Measurements from ENCODE around the gene PAXX. TPM values are rescaled to one million over a fixed set of nuclear protein-coding genes. Genes with fewer than 3 reads are reported as not detected.

PAXX gene
- total and polyA plus RNA-seq, 2 donors (not counting 1 experiment from before 2014, with no cell fraction given) = 74.8 to 167 TPM

DNA sequence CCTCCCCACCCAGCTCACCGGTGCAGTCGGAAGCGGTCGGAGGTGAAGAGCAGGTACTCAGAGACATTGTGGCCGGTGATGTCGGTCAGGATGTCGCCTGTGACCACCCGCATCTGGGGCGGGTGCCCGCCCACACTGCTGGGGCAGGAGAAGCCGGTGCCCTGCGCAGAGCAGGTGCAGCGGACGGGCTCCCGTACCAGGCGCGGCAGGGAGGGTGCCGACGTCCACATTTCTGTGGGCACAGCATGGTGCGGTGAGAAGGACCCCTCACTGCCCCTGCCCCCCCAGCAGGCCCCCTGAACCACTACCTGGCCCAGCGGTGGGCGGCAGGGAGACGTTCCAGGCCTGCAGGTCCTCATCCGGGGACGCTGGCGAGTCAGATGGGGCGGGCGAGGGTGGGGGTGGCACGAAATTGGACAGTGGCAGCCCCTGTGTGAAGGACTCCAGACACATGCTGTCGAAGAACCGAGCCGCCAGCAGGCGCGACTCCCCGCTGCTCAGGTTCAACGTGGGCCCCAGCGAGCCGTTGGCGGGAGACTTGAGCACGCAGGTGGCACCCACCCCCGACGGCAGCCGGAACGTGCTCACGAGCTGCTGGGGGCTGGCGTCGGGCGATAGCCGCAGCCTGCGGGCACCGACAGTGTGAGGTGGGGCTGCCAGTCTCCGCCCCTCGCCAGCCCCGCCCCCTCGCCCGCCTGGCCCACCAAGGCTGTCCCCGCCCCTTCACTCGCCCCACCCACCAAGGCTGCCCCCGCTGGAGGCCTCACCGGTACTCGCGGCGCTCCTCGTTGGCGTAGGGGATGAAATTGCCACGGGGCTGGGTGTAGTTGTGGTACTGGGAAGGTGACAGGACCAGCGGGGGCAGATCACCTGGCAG is 20.7 kb downstream of the PAXX start:
- DNase-seq = no peak
- intact Hi-C loops (cut with micrococcal nuclease) = no loop called here
- no peaks in the 10 kb centered on the region for H3K4me1 Mint-ChIP-seq
- Histone ChIP-seq H2AFZ (ENCODE audit: insufficient read depth, low read depth, low read length, poor library complexity, severe bottlenecking) (no peak overlapping the region), H3K27me3 (replicated peaks in 1 of 4; ENCODE audit: control extremely low read depth in 1 of 4, control insufficient read depth in 3 of 4, insufficient read depth in 4 of 4, low read length in 3 of 4) (no peaks in the 10 kb centered on the region), H3K27ac (ENCODE audit: low read length in 2 of 2) (no peak overlapping the region), H3K36me3 (replicated peaks in 1 of 2; ENCODE audit: control extremely low read depth in 1 of 2, control insufficient read depth in 1 of 2, extremely low read depth in 1 of 2, insufficient read depth in 2 of 2, low read length in 1 of 2) (peaks cover 1 to 5% of the 10 kb centered on the region in 2 experiments), H3K4me1 (ENCODE audit: control insufficient read depth in 2 of 2, insufficient read depth in 2 of 2, low read length in 2 of 2) (no peaks in the 10 kb centered on the region), H3K79me2 (ENCODE audit: control insufficient read depth, insufficient read depth, low read length) (no peaks in the 10 kb centered on the region), H3K4me3 (ENCODE audit: control extremely low read depth in 1 of 5, extremely low read depth in 1 of 5, insufficient read depth in 1 of 5, low read depth in 2 of 5, low read length in 4 of 5) (no peak overlapping the region), H3K9ac (ENCODE audit: low read length) (no peak overlapping the region), H4K20me1 (ENCODE audit: control insufficient read depth, insufficient read depth, low read length, poor library complexity, severe bottlenecking) (no peaks in the 10 kb centered on the region), H3K9me3 (ENCODE audit: control extremely low read depth in 1 of 3, control insufficient read depth in 2 of 3, insufficient read depth in 1 of 3, low read length in 2 of 3) (no peaks in the 10 kb centered on the region), H3K4me2 (replicated peaks; ENCODE audit: low read depth, low read length, poor library complexity, severe bottlenecking) (no peak overlapping the region)
- WGBS (ENCODE audit: insufficient coverage) = 95% methylated on average over 55 of the region's 67 CpGs
- H3K9me3 Mint-ChIP-seq (ENCODE audit: insufficient read depth) = no peaks in the 10 kb centered on the region
- CTCF ChIA-PET = no interaction called here
- ATAC-seq (ENCODE audit: low read depth) = no peak
- TF ChIP-seq, protein P1, sequence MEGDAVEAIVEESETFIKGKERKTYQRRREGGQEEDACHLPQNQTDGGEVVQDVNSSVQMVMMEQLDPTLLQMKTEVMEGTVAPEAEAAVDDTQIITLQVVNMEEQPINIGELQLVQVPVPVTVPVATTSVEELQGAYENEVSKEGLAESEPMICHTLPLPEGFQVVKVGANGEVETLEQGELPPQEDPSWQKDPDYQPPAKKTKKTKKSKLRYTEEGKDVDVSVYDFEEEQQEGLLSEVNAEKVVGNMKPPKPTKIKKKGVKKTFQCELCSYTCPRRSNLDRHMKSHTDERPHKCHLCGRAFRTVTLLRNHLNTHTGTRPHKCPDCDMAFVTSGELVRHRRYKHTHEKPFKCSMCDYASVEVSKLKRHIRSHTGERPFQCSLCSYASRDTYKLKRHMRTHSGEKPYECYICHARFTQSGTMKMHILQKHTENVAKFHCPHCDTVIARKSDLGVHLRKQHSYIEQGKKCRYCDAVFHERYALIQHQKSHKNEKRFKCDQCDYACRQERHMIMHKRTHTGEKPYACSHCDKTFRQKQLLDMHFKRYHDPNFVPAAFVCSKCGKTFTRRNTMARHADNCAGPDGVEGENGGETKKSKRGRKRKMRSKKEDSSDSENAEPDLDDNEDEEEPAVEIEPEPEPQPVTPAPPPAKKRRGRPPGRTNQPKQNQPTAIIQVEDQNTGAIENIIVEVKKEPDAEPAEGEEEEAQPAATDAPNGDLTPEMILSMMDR (IDR thresholded peaks at IDR 0.05) = no peak
- TF ChIP-seq EZH2 (IDR thresholded peaks at IDR 0.05; ENCODE audit: borderline replicate concordance, insufficient read depth, low read depth, low read length, poor library complexity, severe bottlenecking) = no peak
- H3K27me3 Mint-ChIP-seq = no peaks in the 10 kb centered on the region
- H3K27ac Mint-ChIP-seq = no peak overlapping the region
- no peak overlapping the region for H3K4me3 Mint-ChIP-seq
- POLR2A ChIA-PET = no interaction called here

DNA sequence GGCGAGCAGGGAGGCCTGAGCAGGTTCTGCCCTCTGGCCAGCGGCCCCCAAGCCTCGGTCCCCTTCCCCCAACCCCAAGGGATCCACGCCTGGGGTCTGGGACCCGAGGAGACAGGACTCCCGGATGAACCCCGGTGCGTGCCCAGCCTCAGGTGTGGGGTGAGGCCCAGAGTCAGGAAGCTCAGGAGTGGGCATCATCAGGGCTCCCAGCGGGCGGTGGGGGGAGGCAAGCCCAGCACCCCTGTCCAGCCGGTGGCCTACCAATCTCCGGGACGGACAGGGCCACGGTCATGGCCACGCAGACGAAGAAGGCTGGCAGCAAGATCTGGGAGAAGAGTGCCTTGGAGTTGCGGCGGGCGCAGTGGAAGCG is 21.3 kb downstream of the PAXX start:
- Histone ChIP-seq H2AFZ (ENCODE audit: insufficient read depth, low read depth, low read length, poor library complexity, severe bottlenecking) (no peak overlapping the region), H3K79me2 (ENCODE audit: control insufficient read depth, insufficient read depth, low read length) (no peaks in the 10 kb centered on the region), H3K9me3 (ENCODE audit: control extremely low read depth in 1 of 3, control insufficient read depth in 2 of 3, insufficient read depth in 1 of 3, low read length in 2 of 3) (no peaks in the 10 kb centered on the region), H3K4me3 (ENCODE audit: control extremely low read depth in 1 of 5, extremely low read depth in 1 of 5, insufficient read depth in 1 of 5, low read depth in 2 of 5, low read length in 4 of 5) (no peak overlapping the region), H3K4me2 (replicated peaks; ENCODE audit: low read depth, low read length, poor library complexity, severe bottlenecking) (no peak overlapping the region), H3K36me3 (replicated peaks in 1 of 2; ENCODE audit: control extremely low read depth in 1 of 2, control insufficient read depth in 1 of 2, extremely low read depth in 1 of 2, insufficient read depth in 2 of 2, low read length in 1 of 2) (peaks cover 1 to 5% of the 10 kb centered on the region in 2 experiments), H3K27ac (ENCODE audit: low read length in 2 of 2) (no peak overlapping the region), H4K20me1 (ENCODE audit: control insufficient read depth, insufficient read depth, low read length, poor library complexity, severe bottlenecking) (no peaks in the 10 kb centered on the region), H3K4me1 (ENCODE audit: control insufficient read depth in 2 of 2, insufficient read depth in 2 of 2, low read length in 2 of 2) (no peaks in the 10 kb centered on the region), H3K9ac (ENCODE audit: low read length) (no peak overlapping the region), H3K27me3 (replicated peaks in 1 of 4; ENCODE audit: control extremely low read depth in 1 of 4, control insufficient read depth in 3 of 4, insufficient read depth in 4 of 4, low read length in 3 of 4) (no peaks in the 10 kb centered on the region)
- intact Hi-C loops (cut with micrococcal nuclease) = no loop called here
- no peak overlapping the region for H3K4me3 Mint-ChIP-seq
- ATAC-seq (ENCODE audit: low read depth) (no peak), DNase-seq (no peak)
- H3K27ac Mint-ChIP-seq = no peak overlapping the region
- H3K9me3 Mint-ChIP-seq (ENCODE audit: insufficient read depth) = no peaks in the 10 kb centered on the region
- no peaks in the 10 kb centered on the region for H3K4me1 Mint-ChIP-seq
- ChIA-PET CTCF (no interaction called here), POLR2A (no interaction called here)
- 97% methylated on average over 20 of the region's 20 CpGs for WGBS (ENCODE audit: insufficient coverage)
- no peaks in the 10 kb centered on the region for H3K27me3 Mint-ChIP-seq
- TF ChIP-seq EZH2 (IDR thresholded peaks at IDR 0.05; ENCODE audit: borderline replicate concordance, insufficient read depth, low read depth, low read length, poor library complexity, severe bottlenecking) = no peak
- TF ChIP-seq, protein P1 (IDR thresholded peaks at IDR 0.05) = no peak
